D721Med (cell line): ENCODE data around the gene TREML2.

Experiments
- DNase-seq: peaks from one replicate; pipeline ENCODE4 v3.0.0; 2011; ENCODE audit warnings: low spot score; ENCODE audit not compliant: insufficient read length
- FAIRE-seq: peaks from 2 replicates; lab custom pipeline; 2011; peaks lifted over from hg19 to GRCh38; lab: Jason Lieb, UNC
- TF ChIP-seq, protein P1 (sequence below): IDR thresholded peaks from 2 replicates; pipeline ENCODE4 v1.5.1; 2012; ENCODE audit warnings: mild to moderate bottlenecking, control low read depth; ENCODE audit not compliant: insufficient read depth; ENCODE audit errors: missing control alignments

Gene TREML2

DNA sequence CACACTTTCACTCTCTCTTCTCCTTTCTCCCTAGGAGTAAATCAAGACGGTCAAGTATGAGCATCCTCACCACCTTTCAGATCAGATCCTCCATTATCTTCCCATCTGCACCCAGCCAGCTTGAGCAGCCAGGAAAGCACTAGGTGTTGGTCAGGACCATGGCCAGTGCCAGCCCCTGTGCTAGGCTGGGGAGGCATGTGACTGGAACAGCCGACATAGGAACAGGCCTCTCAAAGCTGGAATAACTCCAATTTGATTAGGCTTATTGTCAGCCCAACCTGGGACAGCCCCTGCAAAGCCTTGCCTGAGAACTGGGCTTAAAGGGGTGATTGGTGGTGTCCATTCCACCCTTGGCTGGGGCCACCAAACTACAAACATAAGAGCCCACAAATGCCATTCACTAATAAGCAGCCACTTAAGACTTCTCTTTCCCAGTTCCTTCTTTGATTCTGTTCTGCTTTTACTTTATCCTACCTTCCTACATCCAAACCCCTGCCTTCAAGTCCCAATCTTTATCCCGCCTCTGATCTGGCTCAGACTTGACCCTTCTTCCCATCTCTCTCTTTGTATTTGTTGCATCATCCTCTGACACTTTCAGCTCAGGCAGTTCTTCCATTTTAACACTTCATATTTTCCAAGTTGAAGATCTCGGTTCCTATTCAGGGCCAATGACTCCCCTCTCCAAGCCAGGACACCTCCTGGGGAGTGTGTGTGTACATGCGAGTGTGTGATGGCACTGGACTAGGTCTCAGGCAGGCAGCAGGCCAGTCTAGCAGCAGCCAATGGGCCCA is 33.6 kb downstream of the TREML2 start:
- FAIRE-seq = no peak
- TF ChIP-seq, protein P1, sequence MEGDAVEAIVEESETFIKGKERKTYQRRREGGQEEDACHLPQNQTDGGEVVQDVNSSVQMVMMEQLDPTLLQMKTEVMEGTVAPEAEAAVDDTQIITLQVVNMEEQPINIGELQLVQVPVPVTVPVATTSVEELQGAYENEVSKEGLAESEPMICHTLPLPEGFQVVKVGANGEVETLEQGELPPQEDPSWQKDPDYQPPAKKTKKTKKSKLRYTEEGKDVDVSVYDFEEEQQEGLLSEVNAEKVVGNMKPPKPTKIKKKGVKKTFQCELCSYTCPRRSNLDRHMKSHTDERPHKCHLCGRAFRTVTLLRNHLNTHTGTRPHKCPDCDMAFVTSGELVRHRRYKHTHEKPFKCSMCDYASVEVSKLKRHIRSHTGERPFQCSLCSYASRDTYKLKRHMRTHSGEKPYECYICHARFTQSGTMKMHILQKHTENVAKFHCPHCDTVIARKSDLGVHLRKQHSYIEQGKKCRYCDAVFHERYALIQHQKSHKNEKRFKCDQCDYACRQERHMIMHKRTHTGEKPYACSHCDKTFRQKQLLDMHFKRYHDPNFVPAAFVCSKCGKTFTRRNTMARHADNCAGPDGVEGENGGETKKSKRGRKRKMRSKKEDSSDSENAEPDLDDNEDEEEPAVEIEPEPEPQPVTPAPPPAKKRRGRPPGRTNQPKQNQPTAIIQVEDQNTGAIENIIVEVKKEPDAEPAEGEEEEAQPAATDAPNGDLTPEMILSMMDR = no peak
- DNase-seq = no peak

DNA sequence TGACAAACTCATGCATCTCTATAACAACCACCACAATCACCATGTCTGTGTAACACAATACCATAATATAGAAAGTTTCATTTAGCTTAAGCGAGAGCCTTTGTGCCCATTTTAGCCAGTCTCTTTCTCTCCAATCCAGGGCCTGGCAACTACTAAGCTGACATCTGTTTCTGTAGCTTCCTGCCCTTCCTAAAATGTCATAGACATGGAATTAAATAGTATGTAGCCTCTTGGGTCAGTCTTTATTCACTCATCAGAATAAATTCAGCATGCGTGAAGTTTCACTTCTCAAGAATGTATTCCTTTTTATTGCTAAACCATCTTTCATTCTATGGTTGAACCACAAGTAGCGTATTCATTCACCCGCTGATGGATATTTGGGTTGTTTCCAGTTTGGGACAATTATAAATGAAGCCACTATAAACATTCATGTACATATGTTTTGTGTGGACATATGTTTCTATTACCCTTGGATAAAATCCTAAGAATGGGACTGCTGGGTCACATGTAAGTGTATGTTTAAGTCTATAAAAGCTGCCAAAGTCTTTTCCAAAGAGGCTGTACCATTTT is 36.3 kb downstream of the TREML2 start:
- no peak for FAIRE-seq
- no peak for DNase-seq
- TF ChIP-seq, protein P1 = no peak

DNA sequence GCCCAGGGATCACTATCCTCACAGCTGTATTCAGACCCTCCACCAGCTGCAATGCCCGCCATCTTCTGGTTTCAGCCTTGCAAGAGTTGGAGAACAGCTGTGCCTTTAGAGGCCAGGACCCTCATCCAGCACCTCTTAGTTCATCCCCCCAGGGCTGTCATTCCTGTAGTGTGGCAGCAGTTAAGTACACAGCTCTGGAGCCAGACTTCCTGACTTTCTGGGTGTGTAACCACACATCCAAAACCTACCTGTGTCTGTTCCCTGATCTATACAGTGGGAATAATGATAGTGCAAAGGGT is 37.6 kb downstream of the TREML2 start:
- FAIRE-seq = no peak
- TF ChIP-seq, protein P1 = no peak
- DNase-seq = no peak

DNA sequence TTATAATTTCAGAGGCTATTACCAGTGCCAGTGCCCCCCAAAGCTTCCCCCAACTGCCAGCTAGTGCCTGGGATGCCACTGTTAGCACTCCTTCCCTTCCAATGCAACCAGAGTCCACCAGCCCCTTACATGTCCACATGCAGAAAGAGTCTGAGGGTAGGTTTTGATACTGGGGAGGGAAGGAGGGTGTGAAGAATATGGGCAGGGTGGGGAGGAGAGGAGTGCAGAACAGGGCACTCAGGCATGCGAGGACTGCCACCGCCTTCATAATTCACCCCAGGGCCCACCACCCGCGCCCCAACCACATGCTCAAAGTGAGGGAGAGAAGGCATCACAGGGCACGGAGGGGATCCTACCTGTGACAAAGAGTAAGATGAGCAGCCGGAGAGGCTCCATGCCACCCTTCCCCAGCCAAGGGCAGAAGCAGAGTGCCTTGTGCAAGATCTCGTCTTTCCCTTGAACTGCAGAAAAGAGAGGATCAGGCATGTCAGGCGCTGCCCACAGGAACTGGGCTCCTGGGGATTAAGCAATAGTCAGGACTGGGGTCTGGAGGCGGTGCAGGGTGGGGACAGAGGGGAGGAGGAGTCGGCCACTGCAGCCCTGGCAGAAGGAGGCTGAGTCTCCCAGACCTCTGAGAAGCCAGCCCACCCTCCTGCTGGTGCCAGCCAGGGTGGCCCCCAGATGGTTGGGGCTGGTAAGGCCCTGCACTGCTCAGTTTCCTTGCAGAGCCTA is 38.1 kb downstream of the TREML2 start, which contains the start of gene TREM2:
TREM2 (minus strand) TSS at position 430 of the 732 bp plus-strand sequence; CDS start at position 396, 34 bp downstream.
- TF ChIP-seq, protein P1 = no peak
- DNase-seq (no peak), FAIRE-seq (no peak)

DNA sequence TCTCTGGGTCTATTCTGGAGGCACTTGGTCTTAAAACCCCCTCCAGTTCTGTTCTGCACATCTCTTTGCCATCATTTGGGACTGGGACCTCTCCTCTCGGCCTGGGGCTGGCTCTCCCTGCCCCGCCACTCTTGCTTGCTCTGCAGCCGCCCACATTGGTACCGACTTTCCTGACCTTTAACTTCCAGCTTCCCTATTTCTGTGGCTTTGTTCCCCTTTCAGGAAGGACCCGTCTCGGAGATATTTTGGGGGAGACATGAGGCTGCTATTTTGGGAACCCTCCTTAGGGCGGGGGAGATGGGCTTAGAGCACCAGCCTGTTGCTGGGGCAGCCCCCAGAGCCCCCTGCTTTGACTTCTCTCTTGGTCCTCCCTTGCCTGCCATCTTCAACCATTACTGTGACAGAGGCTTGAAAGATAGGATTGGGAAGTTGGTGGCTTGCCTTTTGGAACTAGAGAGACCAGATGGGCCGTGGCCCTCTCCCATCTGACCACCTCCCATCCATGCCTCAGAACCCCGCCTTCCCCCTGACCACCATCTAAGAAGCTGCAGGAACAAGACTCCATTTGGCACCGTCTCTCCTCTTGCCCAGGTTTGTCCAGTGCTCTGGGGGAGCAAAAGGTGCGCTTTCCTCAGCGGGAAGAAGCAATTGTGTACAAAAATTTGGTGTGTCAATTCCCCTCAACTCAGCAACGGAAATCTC is 38.9 kb downstream of the TREML2 start:
- no peak for FAIRE-seq
- no peak for DNase-seq
- TF ChIP-seq, protein P1 = no peak

DNA sequence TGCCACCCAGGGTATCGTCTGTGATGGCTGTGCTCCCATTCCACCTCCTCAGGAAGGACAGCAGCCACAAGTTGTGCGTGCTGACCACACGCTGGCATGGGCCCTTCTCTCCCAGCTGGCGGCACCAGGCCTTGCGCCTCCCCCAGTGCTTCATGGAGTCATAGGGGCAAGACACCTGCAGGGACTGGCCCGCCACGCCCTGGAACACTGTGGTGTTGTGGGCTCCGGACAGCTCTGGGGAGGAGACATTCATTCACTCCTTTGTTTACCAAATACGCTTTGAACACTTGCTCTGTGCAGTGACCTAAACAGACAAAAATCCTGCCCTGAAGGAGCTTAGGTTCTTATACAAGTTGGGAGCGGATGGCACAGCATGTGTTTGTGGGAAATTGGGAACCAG is 39.6 kb downstream of the TREML2 start:
- TF ChIP-seq, protein P1 = no peak
- DNase-seq (no peak), FAIRE-seq (no peak)
